PFSK-1 (cell line): ENCODE measurements around the gene FRMPD4.

Source experiments
- FOXP2 ChIP-seq: optimal IDR thresholded peaks from 2 replicates; pipeline ENCODE3; 2011; ENCODE audit warnings: borderline replicate concordance, control low read depth, inconsistent platforms; ENCODE audit not compliant: insufficient read depth; ENCODE audit errors: extremely low read length, extremely low read depth
- POLR2AphosphoS5 ChIP-seq: IDR thresholded peaks from 2 replicates; pipeline ENCODE4 v1.6.1; 2012; ENCODE audit warnings: low read depth, mild to moderate bottlenecking, control low read depth, low read length, moderate library complexity
- REST ChIP-seq, 2 experiments: IDR thresholded peaks; 2 replicates each; pipeline versions ENCODE4 v1.6.1 to v1.8.0; 2011 to 2012; ENCODE audit warnings: low read depth in 2 of 2, low read length in 2 of 2, control low read depth in 1 of 2, inconsistent platforms in 1 of 2, mild to moderate bottlenecking in 1 of 2, moderate library complexity in 1 of 2; ENCODE audit not compliant: insufficient read depth in 1 of 2
- SIN3A ChIP-seq: IDR thresholded peaks from 2 replicates; pipeline ENCODE4 v1.6.1; 2012; ENCODE audit warnings: mild to moderate bottlenecking, low read length, moderate library complexity, borderline replicate concordance; ENCODE audit not compliant: insufficient read depth
- TAF1 ChIP-seq: IDR thresholded peaks from 2 replicates; pipeline ENCODE4 v1.6.1; 2012; ENCODE audit warnings: low read length, control low read depth, borderline replicate concordance; ENCODE audit not compliant: insufficient read depth

- TF ChIP-seq REST (IDR thresholded peaks at IDR 0.05; ENCODE audit: insufficient read depth in 1 of 2, low read depth in 2 of 2, low read length in 2 of 2) = no peak
- no peak for TF ChIP-seq POLR2AphosphoS5
- TF ChIP-seq TAF1 = no peak
- no peak for TF ChIP-seq SIN3A
- no peak for TF ChIP-seq FOXP2
Measured at GRCh38 chrX:12227412-12228041, 89.3 kb downstream of the FRMPD4 start.
